Activated naive CD4-positive, alpha-beta T cell treated with Interleukin-2 at 50 U/mL for 16 hours (primary cell): ENCODE data around the gene PLA2G4E.

Source experiments
- DNase-seq: peaks from one replicate; pipeline ENCODE4 v3.0.0-alpha.2; 2020

PLA2G4E gene, protein sequence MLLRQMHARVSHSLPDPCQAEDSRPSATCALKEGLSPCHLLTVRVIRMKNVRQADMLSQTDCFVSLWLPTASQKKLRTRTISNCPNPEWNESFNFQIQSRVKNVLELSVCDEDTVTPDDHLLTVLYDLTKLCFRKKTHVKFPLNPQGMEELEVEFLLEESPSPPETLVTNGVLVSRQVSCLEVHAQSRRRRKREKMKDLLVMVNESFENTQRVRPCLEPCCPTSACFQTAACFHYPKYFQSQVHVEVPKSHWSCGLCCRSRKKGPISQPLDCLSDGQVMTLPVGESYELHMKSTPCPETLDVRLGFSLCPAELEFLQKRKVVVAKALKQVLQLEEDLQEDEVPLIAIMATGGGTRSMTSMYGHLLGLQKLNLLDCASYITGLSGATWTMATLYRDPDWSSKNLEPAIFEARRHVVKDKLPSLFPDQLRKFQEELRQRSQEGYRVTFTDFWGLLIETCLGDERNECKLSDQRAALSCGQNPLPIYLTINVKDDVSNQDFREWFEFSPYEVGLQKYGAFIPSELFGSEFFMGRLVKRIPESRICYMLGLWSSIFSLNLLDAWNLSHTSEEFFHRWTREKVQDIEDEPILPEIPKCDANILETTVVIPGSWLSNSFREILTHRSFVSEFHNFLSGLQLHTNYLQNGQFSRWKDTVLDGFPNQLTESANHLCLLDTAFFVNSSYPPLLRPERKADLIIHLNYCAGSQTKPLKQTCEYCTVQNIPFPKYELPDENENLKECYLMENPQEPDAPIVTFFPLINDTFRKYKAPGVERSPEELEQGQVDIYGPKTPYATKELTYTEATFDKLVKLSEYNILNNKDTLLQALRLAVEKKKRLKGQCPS

DNA sequence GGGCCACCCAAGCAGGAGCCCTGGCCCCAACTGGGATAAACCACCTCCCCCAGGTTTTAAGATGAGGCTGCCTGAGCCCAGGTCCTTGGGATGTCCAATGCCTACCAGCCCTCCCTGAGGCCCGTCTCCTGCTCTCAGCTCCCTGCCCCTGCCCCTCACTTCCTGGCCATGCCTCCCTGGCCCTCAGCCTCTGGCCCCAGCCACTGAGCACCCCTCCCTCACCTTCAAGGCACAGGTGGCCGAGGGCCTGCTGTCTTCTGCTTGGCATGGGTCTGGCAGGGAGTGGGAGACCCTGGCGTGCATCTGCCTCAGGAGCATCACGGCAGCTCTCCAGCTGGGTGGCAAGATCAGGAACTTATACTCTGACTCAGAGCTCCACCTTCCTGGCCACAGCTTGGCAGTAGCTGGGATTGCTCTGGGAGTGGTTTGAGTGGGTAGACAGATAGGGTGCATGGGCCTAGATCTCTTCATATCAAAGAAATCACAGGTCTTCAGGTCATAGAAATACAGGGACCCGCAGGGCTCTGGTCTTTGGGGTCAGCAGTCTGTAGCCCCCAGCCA is at the start of gene PLA2G4E:
Gene PLA2G4E, minus strand, starts transcription at position 330 of the 561 bp plus-strand sequence. Its CDS starts 12 bp downstream, at position 318.
- DNase-seq, result no peak

- DNase-seq, result no peak
Measured at GRCh38 chr15:42070279-42070975, 49.6 kb upstream of the PLA2G4E start.

DNA sequence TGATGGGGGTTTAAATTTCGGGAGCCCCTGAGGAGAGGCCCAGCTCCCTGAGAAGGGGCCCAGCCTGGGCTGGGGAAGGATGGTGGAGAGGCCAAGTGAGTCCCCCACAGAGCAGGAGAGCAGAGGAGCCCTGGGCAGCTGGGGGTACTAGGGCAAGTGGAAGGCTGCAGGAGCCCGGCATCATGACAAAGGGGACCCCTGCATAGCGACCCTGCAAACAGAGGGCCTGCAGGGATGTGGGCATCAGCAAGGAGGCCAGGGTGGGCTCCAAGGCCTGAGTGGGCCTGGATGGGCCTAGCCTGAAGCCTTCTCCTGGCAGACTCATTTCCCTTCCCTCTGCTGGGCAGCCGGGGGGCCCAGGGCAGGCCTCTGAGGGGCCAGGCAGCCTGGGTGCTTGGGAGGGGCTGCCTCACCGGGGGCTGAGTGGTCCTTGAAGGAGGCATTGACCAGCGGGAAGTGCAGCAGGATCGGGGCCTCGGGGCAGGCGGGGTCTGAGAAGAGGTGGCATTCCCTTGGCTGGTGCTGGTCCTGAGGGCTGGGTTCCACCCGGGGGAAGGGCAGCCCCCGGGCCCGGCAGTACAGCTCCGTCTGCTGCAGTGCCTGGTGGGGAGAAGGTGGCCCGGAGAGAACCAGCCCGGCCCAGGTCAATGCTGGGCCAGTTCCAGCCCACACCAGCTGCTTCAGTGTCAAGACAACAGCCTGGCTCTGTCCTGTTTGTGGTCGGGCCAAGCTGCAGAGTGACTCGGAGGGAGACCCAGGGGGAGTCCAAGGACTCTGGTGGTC is 48.8 kb upstream of the PLA2G4E start:
- no peak for DNase-seq

- no peak for DNase-seq
Measured at GRCh38 chr15:42069025-42069424, 48.2 kb upstream of the PLA2G4E start.

DNA sequence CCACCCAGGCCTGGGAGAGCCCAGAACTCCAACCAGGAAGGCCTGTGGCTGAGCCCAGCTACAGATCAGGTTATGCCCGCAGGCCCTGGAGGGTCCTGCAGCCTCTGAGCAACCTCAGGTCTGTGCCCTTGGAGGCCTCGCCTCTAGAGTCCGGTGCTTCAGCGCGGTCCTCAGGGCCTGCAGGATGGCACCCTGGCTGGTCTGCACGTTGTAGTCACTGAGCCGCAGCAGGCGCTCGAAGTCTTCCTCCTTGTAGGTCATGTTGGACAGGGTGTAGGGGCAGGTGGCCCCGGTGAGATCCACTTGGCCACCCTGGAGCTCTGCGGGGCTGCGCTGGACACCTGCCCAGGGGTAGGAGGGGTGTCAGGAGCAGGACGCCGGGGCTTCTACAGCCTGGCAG is 47.8 kb upstream of the PLA2G4E start:
- no peak for DNase-seq

GRCh38 chr15:42066764-42067415 is 46.0 kb upstream of the PLA2G4E start:
- DNase-seq, result no peak

- no peak for DNase-seq
Measured at GRCh38 chr15:42065468-42065867, 44.6 kb upstream of the PLA2G4E start.

GRCh38 chr15:42065033-42065432 is 44.2 kb upstream of the PLA2G4E start:
- no peak for DNase-seq

GRCh38 chr15:42064271-42064670 is 43.4 kb upstream of the PLA2G4E start:
- DNase-seq, result no peak

- no peak for DNase-seq
Measured at GRCh38 chr15:42063122-42063848, 42.4 kb upstream of the PLA2G4E start.

GRCh38 chr15:42062284-42062806 is 41.5 kb upstream of the PLA2G4E start:
- DNase-seq, result no peak

DNA sequence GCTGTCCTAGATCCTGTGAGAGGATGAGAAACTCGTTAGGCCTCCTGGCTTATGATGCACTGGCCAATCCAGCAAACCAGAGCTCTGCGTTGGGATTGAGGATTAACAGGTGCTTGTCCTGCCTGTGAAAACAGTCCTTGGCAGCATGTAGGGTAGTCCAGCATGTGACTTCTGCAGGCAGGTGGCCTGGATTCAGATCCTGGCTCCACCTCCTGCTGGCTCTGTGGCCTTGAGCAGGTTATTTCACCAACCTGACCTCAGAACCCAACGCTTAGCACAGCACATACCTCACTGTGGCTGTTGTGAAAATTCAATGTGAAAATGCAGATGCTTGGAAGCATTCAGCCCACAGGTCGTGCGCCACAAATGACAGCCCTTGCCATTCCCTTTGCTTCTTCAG is 40.0 kb upstream of the PLA2G4E start:
- no peak for DNase-seq

GRCh38 chr15:42060477-42060763 is 39.6 kb upstream of the PLA2G4E start:
- DNase-seq, result no peak

DNA sequence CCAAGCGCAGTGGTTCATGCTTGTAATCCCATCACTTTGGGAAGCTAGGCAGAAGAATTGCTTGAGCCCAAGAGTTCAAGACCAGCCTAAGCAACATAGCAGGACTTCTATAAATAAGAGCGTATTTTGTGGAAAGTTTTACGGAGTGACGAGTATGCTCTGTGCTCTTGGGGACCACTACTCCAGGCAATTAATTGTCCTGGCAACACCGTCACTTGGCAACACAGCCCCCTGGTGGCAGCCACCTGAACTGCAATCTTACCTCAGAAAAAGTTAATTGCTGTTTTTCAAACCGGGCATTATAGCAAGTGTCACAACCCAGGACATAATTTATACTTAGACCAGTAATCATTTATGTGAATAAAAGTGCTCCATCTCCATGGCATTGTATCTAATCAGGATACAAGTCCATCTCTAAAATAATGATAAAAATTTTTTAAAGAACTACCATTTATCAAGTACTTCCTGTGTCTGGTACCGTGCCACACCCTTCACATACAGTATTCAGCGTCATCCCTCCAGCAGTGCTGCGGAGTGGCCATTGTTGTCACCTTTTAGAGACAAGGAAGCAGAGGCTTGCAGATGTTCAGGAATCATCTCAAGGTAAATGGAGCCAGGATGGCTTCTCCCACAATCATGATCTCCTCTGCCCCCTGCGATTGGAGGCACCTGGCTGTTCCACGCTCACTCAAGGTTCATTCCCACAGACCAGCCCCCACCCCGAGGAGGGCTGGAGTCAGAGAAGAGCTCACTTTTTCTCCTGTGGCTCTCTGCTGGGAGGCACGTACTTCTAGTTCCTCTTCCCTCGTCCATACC is 39.0 kb upstream of the PLA2G4E start:
- peak; percentile 76 for DNase-seq

DNA sequence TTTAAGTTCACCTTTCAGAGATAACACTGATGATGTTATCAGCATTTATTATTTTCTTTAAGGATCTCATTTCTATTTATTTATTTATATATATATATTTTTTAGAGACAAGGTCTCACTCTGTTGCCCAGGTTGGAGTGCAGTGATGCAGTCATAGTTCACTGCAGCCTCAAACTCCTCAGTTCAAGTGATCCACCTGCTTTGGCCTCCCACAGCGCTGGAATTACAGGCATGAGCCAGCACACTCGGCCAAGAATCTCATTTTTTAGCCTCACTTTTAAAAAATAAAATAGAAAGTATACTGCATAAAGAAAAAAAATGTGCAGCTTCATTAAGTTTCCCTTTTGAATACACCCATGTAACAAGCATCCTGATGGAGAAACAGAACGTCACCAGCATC is 37.9 kb upstream of the PLA2G4E start:
- no peak for DNase-seq

DNA sequence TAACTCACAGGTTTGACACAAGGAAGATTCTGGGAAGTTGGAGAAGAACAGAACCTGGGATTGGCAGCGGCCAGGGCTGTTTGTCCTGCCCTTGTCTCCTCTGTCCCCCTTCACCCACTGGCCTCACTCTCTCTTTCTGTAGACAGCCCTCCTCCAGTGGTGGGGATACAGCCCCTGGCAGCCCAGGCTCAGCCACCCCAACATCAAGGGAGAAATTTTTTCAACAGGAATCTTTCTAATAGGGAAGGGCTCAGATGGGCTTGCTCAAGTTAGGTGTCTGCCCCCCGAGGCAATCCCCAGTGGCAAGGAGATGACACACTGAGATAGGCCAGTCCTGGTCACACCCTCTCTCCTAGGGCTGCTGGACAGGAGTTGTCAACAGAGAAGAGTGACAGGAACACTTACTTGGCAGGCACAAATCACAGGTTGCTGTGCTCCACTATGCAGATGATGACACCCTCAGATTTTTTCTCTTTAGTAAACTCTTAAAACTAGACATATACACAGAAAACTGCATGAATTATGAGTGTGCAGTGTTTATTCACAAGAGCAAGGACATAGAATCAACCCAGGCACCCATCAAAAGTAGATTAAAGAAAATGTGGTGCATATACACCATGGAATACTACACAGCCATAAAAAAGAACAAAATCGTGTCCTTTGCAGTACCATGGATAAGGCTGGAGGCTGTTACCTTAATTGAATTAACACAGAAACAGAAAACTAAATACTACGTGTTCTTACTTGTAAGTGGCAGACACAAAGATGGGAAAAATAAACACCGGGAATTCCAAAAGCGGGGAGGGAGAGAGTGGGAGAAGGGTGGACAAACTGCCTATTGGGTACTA is 37.2 kb upstream of the PLA2G4E start:
- DNase-seq, result no peak

- peak; percentile 70 for DNase-seq
Measured at GRCh38 chr15:42056934-42057798, 36.3 kb upstream of the PLA2G4E start.

GRCh38 chr15:42053914-42054313 is 33.1 kb upstream of the PLA2G4E start:
- no peak for DNase-seq
